ENCODE measurements around the gene CBFA2T2.

- TF ChIP-seq CTCF (IDR thresholded peaks at IDR 0.05): no peak
- TF ChIP-seq POLR2A (IDR thresholded peaks at IDR 0.05): no peak
Observed at GRCh38 chr20:33524261-33524660, 34.4 kb downstream of the CBFA2T2 start.
